SKM-1 (cell line): ENCODE results near the gene ANO8.
"Not testable (repeated sequence)": the region's sequence is repeated elsewhere in the genome, so short reads cannot be mapped to it uniquely, and the experiment has no call there.

ENCODE experiments used
- DNase-seq: peaks from one replicate; lab custom pipeline; 2025; ENCODE audit not compliant: unreplicated experiment; lab: John Stamatoyannopoulos, UW

Gene ANO8

DNA sequence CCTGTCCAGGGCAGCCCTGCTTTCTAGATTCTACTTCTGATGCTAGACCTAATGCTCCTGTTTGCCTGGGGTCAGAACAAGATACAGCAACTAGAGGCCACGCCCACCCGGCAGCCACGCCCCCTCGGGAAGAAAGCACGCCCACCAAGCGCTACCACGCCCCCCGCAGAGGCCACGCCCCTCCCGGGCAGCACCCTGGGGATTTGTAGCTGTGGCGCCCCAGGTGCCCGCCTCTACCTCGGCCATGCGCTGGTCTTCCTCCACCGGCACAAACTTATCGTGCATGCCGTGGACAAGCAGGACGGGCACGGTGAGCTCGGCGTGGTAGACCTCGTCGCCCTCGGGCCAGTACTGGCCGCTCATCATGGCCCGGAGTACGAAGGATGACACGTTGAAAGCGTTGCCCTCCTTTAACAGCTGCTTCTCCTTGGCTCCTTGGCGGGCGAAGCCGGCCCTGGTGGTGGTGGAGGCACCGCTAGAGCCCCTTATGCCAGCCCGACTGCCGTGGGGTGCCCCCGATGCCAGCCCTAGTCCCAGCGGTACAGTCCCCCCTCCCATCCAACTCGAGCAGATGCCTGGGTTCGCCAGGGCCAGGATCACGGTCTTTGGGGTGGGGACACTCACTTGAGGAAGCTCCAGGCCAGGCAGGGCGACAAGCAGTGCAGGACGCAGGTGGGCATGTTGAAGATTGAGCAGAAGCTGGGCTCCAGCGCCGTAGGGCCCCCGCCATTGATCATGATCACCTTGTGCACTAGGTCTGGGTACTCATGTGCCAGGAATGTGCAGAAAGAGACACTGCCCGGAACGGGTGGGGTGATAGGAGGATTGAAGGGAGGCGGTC is 40.4 kb downstream of the ANO8 start:
- DNase-seq: no peak

DNA sequence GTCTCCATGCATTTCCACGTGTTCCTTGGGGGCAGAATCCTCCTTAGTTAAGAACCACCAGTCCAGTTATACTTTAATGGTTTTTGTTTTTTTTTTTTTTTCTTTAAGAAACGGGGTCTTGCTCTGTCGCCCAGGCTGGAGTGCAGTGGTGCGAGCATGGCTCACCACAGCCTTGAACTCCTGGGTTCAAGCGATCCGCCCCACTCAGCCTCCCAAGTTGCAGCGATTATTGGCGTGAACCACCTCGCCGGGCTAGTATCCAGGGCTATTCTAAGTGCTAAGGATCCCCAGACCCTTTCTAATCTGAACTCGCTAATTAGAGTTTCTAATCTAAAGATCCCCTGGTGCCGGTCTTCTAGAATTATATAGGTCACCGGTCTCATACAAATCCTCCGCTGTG is 41.0 kb downstream of the ANO8 start:
- no peak for DNase-seq

DNA sequence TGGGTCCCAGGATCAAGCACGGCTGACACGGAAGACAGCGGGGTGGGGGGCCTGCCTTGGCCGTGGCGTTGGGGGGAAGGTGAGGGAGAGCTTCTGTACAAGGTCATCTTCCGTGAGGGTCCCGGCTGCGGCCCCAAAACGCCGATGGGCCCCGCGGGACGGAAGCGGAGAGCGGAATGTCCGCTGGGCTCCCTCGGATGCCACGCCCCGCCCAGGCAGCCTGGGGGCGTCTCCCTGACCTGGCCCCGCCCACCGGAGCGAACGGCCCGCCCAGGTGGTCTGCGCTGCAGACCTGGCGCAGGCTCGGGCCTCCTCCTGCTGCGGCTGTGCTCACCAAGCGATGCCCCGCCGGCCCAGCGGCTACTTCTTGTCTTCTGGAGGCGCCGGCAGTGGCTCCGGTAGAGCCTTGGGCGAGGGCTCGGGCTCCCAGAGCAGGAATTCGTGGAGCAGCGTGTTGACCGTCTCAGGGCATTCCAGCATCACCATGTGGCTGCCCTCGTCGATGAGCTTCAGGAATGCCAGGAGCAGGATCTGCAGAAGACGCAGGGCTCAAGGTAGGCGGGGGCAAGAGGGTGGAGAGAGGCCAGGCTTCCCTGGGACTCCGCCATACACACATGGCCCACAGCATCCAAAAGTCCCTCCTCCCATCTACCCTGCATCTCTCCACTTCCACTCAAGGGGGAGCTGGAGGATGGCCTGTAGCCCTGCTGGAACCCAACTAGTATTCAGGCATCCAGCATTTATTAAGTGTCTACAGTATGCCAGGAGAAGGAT is 42.2 kb downstream of the ANO8 start:
- peak; percentile 78 for DNase-seq

DNA sequence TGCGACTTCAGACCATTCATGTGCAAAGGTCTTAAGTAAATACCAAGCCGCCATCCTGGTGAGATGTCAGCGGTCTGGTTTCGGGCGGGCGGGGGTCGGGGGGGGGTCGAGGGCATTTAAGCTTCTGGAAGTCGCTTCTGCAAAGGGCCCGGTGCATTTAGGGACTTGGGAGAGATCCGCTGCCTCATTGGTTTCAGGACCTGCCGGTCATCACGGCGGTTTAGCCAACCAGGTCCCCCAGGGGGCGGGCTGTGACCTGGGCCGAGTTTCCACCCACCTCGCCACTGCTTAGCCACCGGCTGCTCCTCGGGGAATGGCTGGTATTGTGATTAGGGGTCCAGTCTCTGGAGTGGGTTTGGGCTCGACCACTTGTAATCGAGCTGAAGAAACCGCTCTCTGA is 45.2 kb downstream of the ANO8 start:
- no peak for DNase-seq

DNA sequence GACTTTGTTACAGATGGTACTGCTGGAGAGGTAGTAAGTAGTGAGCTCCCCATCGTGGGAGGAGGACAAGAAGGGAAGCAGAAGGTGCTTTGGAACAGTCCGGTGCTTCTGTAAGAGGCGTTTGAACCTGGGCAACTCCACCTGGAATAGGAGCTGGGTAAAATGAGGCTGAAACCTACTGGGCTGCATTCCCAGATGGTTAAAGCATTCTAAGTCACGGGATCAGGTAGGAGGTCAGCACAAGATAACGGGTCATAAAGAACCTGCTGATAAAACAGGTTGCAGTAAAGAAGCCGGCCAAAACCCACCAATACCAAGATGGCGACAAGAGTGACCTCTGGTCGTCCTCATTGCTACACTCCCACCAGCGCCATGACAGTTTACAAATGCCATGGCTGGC is 47.9 kb downstream of the ANO8 start:
- no peak for DNase-seq

DNA sequence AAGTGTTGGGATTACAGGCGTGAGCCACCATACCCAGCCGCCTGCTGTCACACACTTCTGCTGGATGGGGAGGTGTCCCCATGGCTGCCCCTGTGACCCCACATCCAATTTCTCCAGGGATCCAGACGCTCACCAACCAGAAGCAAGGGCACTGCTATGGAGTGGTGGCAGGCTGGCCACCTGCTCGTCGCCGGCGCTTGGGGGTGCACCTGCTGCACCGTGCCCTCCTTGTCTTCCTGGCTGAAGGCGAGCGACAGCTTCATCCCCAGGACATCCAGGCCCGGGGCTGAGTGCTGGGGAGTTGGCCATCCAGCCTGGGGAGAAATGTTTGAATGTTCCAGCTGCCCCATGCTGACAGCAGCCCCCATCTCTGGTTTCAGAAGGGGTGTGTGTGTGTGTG is 48.4 kb downstream of the ANO8 start:
- DNase-seq: no peak

DNA sequence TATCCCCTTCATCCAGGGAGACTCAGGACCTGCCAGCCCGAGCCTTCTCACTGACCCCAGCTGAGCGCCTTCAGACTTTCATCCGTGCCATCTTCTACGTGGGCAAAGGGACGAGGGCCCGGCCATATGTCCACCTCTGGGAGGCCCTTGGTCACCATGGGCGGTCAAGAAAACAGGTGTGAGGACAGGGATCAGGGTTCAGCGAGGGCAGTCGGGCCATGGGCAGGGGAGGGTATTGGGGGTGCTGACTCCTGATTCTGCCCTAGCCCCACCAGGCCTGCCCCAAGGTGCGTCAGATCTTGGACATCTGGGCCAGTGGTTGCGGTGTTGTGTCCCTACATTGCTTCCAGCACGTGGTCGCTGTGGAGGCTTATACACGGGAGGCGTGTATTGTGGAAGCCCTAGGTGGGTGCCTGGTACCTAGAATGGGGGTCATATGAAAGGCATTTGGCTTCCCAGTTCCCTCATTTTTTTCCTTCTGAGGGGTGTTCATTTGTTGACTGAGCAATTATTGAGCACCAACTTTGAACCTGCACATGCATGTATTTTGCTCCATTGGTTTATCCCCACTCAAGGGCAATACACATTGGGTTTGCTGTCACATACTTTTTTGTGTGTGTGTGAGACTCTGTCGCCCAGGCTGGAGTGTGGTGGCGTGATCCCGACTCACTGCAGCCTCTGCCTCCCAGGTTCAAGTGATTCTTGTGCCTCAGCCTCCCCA is 49.1 kb downstream of the ANO8 start:
- no peak for DNase-seq

DNA sequence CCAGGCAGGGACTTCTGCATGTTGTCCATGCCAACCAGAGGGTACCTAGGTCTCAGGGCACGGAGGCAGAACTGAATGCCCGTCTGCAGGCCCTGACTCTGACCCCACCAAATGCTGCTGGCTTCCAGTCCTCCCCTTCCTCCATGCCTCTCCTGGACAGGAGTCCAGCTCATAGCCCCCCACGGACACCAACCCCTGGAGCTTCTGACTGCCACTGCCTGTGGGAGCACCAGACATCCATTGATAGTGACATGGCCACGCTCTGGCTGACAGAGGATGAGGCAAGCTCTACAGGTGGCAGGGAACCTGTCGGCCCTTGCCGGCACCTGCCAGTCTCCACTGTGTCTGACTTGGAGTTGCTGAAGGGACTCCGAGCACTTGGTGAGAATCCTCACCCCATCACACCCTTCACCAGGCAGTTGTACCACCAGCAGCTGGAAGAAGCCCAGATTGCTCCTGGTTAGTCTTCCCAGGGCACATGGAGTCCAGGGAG is 51.1 kb downstream of the ANO8 start:
- DNase-seq: no peak

DNA sequence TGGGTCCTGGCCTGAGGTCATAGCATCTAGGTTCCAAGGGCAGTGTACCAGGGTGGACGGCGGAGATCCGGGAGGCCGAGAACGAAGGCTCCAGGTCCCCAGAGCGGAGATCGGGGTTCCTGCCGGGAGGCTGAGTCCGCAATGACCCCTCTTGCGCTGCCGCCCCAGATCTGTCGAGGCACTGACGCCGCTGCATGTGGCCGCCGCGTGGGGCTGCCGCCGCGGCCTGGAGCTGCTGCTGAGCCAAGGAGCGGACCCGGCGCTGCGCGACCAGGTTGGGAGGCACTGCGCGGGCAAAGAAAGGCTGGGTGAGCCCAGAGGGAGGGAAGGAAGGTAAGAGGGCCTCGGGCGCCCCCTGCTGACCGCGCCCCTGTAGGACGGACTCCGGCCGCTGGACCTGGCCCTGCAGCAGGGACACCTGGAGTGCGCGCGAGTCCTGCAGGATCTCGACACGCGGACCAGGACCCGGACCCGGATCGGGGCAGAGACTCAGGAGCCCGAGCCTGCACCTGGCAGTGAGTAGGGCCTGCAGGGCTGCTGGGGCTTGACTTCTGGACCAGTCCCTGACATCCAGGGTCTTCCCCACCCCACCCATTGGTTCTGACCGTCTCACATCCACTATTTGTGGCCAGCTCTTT is 52.0 kb downstream of the ANO8 start:
- peak; percentile 70 for DNase-seq

DNA sequence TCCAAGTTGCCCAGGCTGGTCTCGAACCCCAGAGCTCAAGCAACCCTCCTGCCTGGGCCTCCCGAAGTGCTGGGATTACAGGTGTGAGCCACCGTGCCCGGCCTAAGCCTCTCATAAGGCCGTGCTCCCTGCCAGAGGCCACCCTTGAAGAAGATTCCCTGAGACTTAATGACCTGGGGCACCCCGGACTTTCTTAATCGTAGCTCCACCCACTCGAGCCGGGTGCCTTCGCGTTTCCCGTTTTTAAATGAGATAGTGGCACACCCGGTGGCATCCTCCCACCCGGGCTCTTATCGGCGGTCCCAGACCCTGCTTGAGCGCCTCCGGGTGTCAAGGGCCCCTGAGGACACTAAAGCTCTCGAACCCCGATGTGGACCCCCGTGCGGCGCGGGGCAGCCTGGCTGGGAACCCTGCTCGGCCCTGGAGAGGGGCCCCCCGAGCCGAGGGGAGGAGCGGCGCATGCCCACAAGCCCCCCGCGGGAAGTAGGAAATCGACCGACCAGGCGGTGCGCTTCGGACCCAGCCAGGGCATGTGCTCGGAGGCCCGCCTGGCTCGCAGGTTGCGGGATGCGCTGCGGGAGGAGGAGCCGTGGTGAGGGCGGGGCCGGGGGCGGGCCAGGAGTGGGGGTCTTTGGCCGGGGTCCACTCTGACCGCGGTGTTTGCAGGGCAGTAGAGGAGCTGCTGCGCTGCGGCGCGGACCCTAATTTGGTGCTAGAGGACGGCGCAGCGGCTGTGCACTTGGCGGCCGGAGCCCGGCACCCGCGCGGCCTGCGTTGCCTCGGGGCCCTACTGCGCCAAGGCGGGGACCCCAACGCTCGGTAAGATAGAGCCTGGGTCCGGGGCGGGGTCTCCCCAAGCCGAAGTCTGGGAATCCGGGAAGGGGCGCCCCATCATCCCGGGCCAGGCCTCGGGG is 53.0 kb downstream of the ANO8 start, which contains the start of gene ANKLE1:
TSS of gene ANKLE1 (plus strand) at position 511 of the 914 bp plus-strand sequence. CDS start at position 531, 20 bp downstream.
- peak; percentile 58 for DNase-seq

DNA sequence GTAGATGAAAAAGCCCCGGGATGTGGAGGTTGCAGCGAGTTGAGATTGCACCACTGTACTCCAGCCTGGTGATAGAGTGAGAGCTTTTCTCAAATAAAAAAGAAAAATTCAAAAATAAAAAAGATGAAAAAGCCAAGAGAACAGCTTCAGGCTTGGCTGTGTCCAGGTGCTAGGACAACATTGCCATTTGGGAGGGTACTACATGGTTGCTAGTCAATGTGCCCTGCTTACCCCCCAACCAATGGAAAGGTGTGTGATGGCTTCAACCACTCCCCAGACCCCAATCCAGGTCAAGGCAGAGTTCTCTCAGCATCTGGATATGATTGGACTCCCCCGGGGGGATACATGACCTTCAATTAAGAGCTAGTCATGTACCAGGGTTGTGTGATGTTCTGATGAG is 55.2 kb downstream of the ANO8 start:
- no peak for DNase-seq

DNA sequence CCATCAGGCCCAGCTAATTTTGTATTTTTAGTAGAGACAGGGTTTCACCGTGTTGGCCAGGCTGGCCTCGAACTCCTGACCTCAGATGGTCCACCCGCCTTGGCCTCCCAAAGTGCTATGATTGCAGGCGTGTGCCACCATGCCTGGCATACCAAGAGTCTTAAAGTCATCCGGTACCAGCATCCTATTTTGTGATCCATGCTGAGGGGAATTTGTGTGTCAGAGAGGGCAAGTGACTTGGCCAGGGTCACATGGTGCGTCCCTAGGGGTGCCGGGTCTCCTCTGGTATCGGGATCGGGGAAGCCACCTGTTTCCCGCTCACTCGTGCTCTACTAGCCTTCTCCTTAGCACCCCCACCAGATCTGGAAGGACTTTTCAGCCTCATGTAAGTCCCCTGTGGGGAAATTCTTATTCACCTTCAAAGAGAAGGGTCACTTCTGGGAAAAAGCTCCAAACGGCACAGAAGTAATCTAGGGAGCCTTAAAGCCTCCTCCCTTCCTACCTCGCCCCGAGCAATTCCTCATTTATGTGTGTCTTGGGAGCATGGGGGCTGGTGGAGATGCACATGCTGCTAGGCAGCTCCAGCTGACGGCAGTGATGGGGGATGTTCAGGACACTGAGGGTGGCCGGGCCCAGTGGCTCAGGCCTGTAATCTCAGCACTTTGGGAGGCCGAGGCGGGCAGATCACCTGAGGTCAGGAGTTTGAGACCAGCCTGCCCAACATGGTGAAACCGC is 59.0 kb downstream of the ANO8 start:
- DNase-seq: no peak

DNA sequence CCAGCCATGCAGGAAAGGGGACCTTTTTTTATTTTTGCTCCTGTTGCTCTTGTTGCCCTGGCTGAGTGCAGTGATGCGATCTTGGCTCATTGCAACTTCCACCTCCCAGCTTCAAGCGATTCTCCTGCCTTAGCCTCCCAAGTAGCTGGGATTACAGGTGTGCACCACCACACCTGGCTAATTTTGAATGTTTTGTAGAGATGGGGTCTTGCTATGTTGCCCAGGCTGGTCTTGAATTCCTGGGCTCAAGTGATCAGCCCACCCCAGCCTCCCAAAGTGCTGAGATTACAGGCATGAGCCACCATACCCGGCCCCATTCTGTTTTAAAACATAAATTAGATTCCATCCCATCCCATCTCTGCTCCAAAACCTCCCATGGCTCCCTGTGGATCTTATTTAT is 59.8 kb downstream of the ANO8 start:
- not testable (repeated sequence) for DNase-seq
